22Rv1 (cell line): ENCODE measurements around the gene SNIP1.
A peak's percentile ranks its signal among the peaks of the same experiment; 100 is the strongest.
"Not testable (repeated sequence)": the region's sequence is repeated elsewhere in the genome, so short reads cannot be mapped to it uniquely, and the experiment has no call there.

Experiments
- H3K27ac ChIP-seq: fragments of 450-650 bp; 2 replicates; pipeline ENCODE4 v1.5.1; 2017
- ZFX ChIP-seq: fragments of 450-650 bp; IDR thresholded peaks from 2 replicates; pipeline ENCODE4 v1.6.1; 2017; ENCODE audit warnings: antibody characterized with exemption, borderline replicate concordance
- TF ChIP-seq, protein P1 (sequence below): fragments of 450-650 bp; IDR thresholded peaks from 2 replicates; pipeline ENCODE4 v1.5.1; 2017; ENCODE audit warnings: mild to moderate bottlenecking

The SNIP1 gene

DNA sequence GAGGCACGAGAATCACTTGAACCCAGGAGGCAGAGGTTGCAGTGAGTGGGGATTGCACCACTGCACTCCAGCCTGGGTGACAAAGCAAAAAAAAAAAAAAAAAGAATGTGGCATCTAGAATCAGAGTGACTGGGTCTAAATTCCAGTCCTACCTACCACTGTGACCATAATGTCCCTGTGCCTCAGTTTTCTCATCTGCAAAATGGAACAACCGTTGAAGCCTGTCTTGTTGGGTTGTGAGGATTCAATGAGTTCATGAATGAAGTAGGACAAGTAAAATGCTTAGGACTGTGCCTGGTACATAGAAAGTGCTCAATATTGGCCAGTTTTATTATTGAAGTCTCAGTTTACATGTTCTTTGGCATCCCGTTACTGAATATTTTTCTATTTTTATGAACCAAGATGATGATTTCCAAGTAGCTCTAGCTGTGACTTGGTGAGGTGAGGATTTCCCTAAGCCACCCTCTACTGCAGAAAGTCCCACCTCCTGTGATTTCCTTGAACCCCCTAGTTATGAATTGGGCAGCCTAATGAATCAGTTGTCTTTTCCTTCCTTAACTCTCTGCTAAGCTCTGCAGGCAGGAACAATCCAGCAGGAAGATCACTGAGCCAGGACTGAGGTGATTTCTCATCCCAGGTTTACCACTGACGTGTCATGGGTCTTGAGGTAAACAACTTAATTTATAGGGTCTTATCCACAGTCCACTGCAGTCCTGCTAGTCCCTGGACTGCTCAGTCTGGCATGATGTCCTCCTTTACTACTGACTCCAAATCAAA, 20.6 kb downstream of the SNIP1 start:
- TF ChIP-seq ZFX, result no peak
- TF ChIP-seq, protein P1, sequence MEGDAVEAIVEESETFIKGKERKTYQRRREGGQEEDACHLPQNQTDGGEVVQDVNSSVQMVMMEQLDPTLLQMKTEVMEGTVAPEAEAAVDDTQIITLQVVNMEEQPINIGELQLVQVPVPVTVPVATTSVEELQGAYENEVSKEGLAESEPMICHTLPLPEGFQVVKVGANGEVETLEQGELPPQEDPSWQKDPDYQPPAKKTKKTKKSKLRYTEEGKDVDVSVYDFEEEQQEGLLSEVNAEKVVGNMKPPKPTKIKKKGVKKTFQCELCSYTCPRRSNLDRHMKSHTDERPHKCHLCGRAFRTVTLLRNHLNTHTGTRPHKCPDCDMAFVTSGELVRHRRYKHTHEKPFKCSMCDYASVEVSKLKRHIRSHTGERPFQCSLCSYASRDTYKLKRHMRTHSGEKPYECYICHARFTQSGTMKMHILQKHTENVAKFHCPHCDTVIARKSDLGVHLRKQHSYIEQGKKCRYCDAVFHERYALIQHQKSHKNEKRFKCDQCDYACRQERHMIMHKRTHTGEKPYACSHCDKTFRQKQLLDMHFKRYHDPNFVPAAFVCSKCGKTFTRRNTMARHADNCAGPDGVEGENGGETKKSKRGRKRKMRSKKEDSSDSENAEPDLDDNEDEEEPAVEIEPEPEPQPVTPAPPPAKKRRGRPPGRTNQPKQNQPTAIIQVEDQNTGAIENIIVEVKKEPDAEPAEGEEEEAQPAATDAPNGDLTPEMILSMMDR, result no peak
- H3K27ac ChIP-seq, result peak overlapping the region; percentile 66

GRCh38 chr1:37532418-37533156, 21.5 kb downstream of the SNIP1 start:
- not testable (repeated sequence) for H3K27ac ChIP-seq

- not testable (repeated sequence) for H3K27ac ChIP-seq
Observed at GRCh38 chr1:37529888-37530287, 24.2 kb downstream of the SNIP1 start.

GRCh38 chr1:37519613-37520012, 34.5 kb downstream of the SNIP1 start:
- TF ChIP-seq ZFX, result no peak
- TF ChIP-seq, protein P1, result no peak
- H3K27ac ChIP-seq, result no peak overlapping the region

- not testable (repeated sequence) for H3K27ac ChIP-seq
Observed at GRCh38 chr1:37518929-37519328, 35.2 kb downstream of the SNIP1 start.

- not testable (repeated sequence) for H3K27ac ChIP-seq
Observed at GRCh38 chr1:37518241-37518640, 35.9 kb downstream of the SNIP1 start.

DNA sequence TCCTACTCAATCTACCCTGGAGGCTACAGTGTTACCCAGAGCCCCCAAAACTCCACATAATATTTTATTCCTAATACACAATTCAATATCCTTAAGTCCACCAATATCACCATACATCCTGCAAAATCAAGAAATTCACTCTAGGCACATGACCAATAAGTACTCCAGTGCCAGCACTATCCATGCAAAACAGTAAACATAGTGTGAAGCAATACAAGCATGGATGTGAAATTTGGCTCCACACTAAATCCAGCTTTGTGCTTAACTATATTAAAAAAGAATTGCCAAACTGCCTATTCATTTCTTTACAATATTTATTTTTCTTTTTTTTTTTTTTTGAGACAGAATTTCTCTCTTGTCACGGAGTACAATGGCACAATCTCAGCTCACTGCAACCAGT, 36.5 kb downstream of the SNIP1 start:
- no peak for TF ChIP-seq ZFX
- TF ChIP-seq, protein P1, result no peak
- H3K27ac ChIP-seq, result no peak overlapping the region

DNA sequence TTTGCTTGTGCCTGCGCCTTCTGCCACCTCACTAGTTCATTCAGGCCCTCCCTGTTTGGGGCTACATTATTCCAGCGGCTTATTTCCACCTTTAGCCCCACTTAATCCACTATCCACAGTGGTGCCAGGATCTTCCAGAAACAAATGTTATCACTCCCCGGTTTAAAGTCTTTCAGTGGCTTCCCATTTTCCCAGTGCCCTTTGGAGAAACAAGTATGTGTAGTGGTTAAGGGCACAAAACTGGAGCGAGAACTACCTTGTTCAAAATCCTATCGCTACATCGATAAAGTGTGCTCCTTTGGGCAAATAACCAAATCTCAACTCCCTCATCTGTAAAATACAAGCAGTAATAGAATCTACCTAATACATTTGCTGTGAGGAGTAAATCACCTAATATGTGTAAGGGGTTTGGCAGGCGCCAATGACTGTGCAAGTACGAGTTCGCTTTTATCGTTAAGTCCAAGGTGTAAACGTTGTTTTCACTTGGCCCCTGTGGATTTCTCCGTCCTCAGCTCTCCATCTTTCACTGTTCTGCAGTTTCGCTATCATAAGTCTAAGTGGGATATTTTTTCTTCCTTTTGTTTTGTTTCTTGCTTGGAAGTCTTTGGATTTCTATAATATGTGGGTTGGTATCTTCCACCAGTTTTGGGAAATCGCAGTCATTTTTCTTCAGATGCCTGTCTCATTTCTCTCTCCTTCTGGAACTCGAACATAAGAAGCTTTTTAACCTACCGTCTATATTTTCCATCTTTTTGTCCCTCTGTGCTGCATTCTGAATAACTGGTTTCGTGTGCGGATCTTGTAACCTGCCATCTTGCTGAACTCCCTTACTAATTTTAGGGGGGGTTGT, 38.7 kb downstream of the SNIP1 start:
- TF ChIP-seq, protein P1, result no peak
- no peak for TF ChIP-seq ZFX
- H3K27ac ChIP-seq, result peak overlapping the region; percentile 64
